ENCODE data around the gene HIBADH.
"Not testable (repeated sequence)": the region's sequence is repeated elsewhere in the genome, so short reads cannot be mapped to it uniquely, and the experiment has no call there.

HIBADH gene

DNA sequence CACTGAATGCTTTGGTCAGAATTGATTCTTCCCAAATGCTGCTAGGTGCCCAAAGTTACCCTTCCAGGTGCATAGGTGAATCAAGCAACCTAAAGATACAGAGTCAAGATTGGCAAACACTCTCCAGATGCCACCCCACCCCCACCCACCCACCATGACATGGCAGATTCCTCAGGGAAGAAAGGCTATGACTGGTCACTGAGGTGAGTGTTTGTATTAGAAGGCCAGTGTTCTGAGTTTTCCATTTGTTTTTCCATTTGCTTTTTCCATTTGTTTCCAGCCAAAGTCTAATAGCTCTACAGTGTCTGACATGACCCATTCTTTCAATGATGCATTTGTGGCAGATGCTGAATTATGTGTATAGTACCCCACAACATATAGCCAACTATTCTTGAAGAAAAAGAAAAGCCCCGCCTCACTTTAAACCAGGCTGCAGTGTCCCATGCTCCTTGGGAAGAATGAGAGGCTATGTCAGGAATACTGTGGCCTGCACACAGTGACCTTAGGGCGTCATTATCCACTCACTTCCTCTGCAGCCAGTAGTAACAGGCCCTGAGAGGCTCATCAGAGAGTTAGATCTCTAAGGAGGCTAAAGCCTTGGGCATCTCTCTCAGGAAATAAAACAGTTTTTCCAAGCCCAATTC is 16.1 kb upstream of the HIBADH start:
- Histone ChIP-seq H3K36me3 (ENCODE audit: control insufficient read depth, insufficient read depth, low read length) (no peaks in the 10 kb centered on the region), H3K27me3 (replicated peaks; ENCODE audit: control insufficient read depth, insufficient read depth, low read length) (no peaks in the 10 kb centered on the region), H3K4me3 (replicated peaks; ENCODE audit: low read depth, low read length) (no peak overlapping the region)
- no peak for DNase-seq (ENCODE audit: extremely low read depth, insufficient read length)
- TF ChIP-seq, protein P1, sequence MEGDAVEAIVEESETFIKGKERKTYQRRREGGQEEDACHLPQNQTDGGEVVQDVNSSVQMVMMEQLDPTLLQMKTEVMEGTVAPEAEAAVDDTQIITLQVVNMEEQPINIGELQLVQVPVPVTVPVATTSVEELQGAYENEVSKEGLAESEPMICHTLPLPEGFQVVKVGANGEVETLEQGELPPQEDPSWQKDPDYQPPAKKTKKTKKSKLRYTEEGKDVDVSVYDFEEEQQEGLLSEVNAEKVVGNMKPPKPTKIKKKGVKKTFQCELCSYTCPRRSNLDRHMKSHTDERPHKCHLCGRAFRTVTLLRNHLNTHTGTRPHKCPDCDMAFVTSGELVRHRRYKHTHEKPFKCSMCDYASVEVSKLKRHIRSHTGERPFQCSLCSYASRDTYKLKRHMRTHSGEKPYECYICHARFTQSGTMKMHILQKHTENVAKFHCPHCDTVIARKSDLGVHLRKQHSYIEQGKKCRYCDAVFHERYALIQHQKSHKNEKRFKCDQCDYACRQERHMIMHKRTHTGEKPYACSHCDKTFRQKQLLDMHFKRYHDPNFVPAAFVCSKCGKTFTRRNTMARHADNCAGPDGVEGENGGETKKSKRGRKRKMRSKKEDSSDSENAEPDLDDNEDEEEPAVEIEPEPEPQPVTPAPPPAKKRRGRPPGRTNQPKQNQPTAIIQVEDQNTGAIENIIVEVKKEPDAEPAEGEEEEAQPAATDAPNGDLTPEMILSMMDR (IDR thresholded peaks at IDR 0.05; ENCODE audit: insufficient read depth, low read length, poor library complexity, severe bottlenecking), result no peak

DNA sequence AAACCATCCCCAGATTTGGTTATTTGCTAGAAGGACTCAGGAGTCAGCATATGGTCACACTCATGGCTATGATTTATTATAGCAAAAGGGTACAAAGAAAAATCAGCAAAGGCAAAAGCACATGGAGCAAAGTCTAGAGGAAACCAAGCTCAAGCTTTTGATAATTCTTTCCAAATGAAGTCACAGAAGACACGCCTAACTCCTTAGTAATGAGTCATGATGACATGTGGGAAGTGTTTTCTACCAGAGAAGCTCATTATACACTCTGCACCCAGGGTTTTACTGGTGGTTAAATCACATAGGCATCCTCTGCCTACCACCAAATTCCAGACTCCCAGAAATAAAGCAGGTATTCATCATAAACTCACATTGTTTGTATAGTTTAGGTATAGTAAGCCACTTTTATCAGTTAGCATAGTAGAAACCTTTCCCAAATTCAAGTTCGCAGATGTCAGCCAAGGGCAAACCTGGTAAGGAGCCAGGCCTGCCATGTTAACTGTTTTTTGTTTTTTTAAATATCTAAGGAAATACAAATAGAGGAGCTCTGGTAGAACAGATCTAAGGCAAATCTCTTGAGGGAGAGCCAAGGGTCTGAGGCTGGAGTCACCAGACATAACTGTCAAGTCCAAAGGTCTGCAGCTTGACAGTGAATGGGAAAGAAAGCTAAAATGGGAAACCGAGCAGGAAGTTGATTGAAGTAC is 15.4 kb upstream of the HIBADH start:
- TF ChIP-seq, protein P1 (IDR thresholded peaks at IDR 0.05; ENCODE audit: insufficient read depth, low read length, poor library complexity, severe bottlenecking), result no peak
- Histone ChIP-seq H3K4me3 (replicated peaks; ENCODE audit: low read depth, low read length) (no peak overlapping the region), H3K27me3 (replicated peaks; ENCODE audit: control insufficient read depth, insufficient read depth, low read length) (no peaks in the 10 kb centered on the region), H3K36me3 (ENCODE audit: control insufficient read depth, insufficient read depth, low read length) (no peaks in the 10 kb centered on the region)
- DNase-seq (ENCODE audit: extremely low read depth, insufficient read length), result no peak

DNA sequence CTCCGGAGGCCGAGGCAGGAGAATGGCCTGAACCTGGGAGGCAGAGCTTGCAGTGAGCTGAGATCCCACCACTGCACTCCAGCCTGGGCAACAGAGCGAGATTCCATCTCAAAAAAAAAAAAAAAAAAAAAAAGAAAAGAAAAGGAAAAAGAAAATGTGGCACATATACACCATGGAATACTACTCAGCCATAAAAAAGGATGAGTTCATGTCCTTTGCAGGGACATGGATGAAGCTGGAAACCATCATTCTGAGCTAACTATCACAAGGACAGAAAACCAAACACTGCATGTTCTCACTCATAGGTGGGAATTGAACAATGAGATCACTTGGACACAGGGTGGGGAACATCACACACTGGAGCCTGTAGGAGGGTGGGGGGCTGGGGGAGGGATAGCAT is 11.4 kb upstream of the HIBADH start:
- H3K36me3 ChIP-seq (ENCODE audit: control insufficient read depth, insufficient read depth, low read length); H3K27me3 ChIP-seq (replicated peaks; ENCODE audit: control insufficient read depth, insufficient read depth, low read length); H3K4me3 ChIP-seq (replicated peaks; ENCODE audit: low read depth, low read length); DNase-seq (ENCODE audit: extremely low read depth, insufficient read length): not testable (repeated sequence)

DNA sequence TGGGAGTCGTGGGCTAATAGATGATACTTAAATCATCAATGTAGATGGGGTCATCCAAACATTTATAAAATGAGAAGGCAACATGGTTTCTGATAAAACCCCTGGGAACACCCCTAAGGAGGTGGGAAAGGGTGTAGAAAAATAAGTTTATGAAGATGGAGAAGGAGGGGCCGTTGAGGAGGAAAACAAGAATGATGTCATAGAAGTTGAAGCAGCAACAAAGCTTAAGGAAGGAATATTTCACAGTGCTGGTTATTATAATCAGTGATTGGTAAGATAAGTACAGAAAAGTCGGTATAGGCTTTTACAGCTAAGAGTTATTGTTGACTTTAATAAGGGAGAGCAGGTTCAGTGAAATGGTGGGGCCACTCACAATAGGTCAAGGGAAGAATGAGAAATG is 9.0 kb upstream of the HIBADH start:
- no peaks in the 10 kb centered on the region for H3K36me3 ChIP-seq (ENCODE audit: control insufficient read depth, insufficient read depth, low read length)
- TF ChIP-seq, protein P1 (IDR thresholded peaks at IDR 0.05; ENCODE audit: insufficient read depth, low read length, poor library complexity, severe bottlenecking), result no peak
- no peaks in the 10 kb centered on the region; the same call in 1 of the 2 replicates for H3K27me3 ChIP-seq (replicated peaks; ENCODE audit: control insufficient read depth, insufficient read depth, low read length)
- no peak for DNase-seq (ENCODE audit: extremely low read depth, insufficient read length)
- H3K4me3 ChIP-seq (replicated peaks; ENCODE audit: low read depth, low read length), result no peak overlapping the region

DNA sequence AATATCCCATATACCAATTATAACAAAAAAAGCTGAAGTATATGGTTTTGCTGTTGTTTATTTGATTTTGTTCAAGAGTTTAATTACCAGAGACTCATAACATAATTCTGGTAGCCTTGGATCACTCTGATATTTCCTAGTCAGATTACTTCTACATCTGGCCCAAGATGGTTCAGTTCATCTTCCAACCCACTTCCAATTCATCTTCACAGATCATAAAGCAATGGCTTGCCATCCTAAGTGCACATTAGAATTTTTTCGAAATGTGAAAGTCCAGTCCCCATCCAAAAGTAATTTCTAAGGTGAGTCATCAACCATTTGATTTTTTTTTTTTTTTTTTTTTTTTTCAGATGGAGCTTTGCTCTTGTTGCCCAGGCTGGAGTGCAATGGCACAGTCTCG is 8.0 kb upstream of the HIBADH start:
- no peaks in the 10 kb centered on the region; the same call in 1 of the 2 replicates for H3K27me3 ChIP-seq (replicated peaks; ENCODE audit: control insufficient read depth, insufficient read depth, low read length)
- TF ChIP-seq, protein P1 (IDR thresholded peaks at IDR 0.05; ENCODE audit: insufficient read depth, low read length, poor library complexity, severe bottlenecking), result no peak
- DNase-seq (ENCODE audit: extremely low read depth, insufficient read length), result no peak
- H3K4me3 ChIP-seq (replicated peaks; ENCODE audit: low read depth, low read length), result no peak overlapping the region
- H3K36me3 ChIP-seq (ENCODE audit: control insufficient read depth, insufficient read depth, low read length), result no peaks in the 10 kb centered on the region

DNA sequence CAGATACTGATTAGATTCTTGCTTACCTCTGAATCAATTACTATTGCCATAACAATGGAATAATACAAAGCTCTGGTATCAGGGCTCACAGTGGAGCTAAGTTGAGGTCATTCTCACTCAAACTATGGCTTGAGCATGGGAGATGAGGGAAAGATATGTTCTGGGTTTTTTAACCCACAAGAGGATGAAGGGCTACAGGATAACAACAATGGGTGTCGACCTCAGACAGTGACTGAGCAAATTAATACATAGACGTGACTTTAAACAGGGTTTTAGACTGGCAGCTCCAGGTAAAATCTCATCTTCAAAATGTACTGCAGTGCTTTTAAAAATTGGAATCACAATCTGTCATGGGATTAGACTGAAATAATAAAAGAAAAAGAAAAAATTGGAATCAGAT is 7.5 kb upstream of the HIBADH start:
- no peaks in the 10 kb centered on the region; the same call in 1 of the 2 replicates for H3K27me3 ChIP-seq (replicated peaks; ENCODE audit: control insufficient read depth, insufficient read depth, low read length)
- no peaks in the 10 kb centered on the region for H3K36me3 ChIP-seq (ENCODE audit: control insufficient read depth, insufficient read depth, low read length)
- TF ChIP-seq, protein P1 (IDR thresholded peaks at IDR 0.05; ENCODE audit: insufficient read depth, low read length, poor library complexity, severe bottlenecking), result no peak
- H3K4me3 ChIP-seq (replicated peaks; ENCODE audit: low read depth, low read length), result no peak overlapping the region
- DNase-seq (ENCODE audit: extremely low read depth, insufficient read length), result no peak

All from GM06990 (cell line).